CD4-positive, alpha-beta T cell treated with Interleukin-17A for 4 hours (primary cell): ENCODE results near the gene PGAP3.

Experiments
- DNase-seq: peaks from one replicate; pipeline ENCODE4 v3.0.0-alpha.2; 2020; ENCODE audit warnings: mixed read lengths

The PGAP3 gene

GRCh38 chr17:39633570-39634183 lies 54.2 kb downstream of the PGAP3 start:
- DNase-seq, result no peak

GRCh38 chr17:39632153-39632941 lies 55.5 kb downstream of the PGAP3 start:
- no peak for DNase-seq

GRCh38 chr17:39631403-39631802 lies 56.5 kb downstream of the PGAP3 start:
- no peak for DNase-seq

- no peak for DNase-seq
These were observed 58.0 kb downstream of the PGAP3 start for GRCh38 chr17:39629898-39630297.

GRCh38 chr17:39629494-39629880 lies 58.4 kb downstream of the PGAP3 start:
- DNase-seq, result no peak

GRCh38 chr17:39628655-39629493 lies 59.0 kb downstream of the PGAP3 start:
- DNase-seq, result no peak

GRCh38 chr17:39627712-39628516 lies 59.9 kb downstream of the PGAP3 start:
- no peak for DNase-seq

GRCh38 chr17:39627047-39627711 lies 60.7 kb downstream of the PGAP3 start:
- no peak for DNase-seq

- no peak for DNase-seq
These were observed 61.4 kb downstream of the PGAP3 start, which contains the start of gene PPP1R1B for GRCh38 chr17:39626171-39627046. PPP1R1B (plus strand) TSS chr17:39626952; CDS start chr17:39627393, 441 bp downstream.

- no peak for DNase-seq
These were observed 62.6 kb downstream of the PGAP3 start for GRCh38 chr17:39625198-39625785.

GRCh38 chr17:39624313-39624712 lies 63.5 kb downstream of the PGAP3 start:
- no peak for DNase-seq

GRCh38 chr17:39623356-39623950 lies 64.4 kb downstream of the PGAP3 start:
- peak; percentile 90 for DNase-seq

- DNase-seq, result peak; percentile 39
These were observed 65.4 kb downstream of the PGAP3 start for GRCh38 chr17:39622380-39623006.

GRCh38 chr17:39621523-39622379 lies 66.1 kb downstream of the PGAP3 start:
- DNase-seq, result peak; percentile 89
